BE2C (cell line): ENCODE results near the gene TRAPPC6A.
A peak's percentile ranks its signal among the peaks of the same experiment; 100 is the strongest.

Source experiments
- DNase-seq: peaks from one replicate; pipeline ENCODE4 v3.0.0-alpha.2; 2020
- H3K27me3 ChIP-seq: fragments of 250-450 bp; sonication (Bioruptor Pico); 2 replicates; pipeline ENCODE4 v1.5.1; 2020; ENCODE audit warnings: mild to moderate bottlenecking
- H3K36me3 ChIP-seq: fragments of 250-450 bp; sonication (Bioruptor Pico); 2 replicates; pipeline ENCODE4 v1.5.1; 2020; ENCODE audit warnings: mild to moderate bottlenecking
- H3K4me1 ChIP-seq: fragments of 250-450 bp; sonication (Bioruptor Pico); 2 replicates; pipeline ENCODE4 v1.5.1; 2020
- H3K4me3 ChIP-seq: 2 replicates; pipeline ENCODE4 v1.5.1; 2011; ENCODE audit warnings: low read depth, low read length
- H3K9me3 ChIP-seq: fragments of 250-450 bp; sonication (Bioruptor Pico); 2 replicates; pipeline ENCODE4 v1.5.1; 2020
- CTCF ChIP-seq: IDR thresholded peaks from 2 replicates; pipeline ENCODE4 v1.5.1; 2012; ENCODE audit warnings: mild to moderate bottlenecking, low read depth, low read length

The TRAPPC6A gene

DNA sequence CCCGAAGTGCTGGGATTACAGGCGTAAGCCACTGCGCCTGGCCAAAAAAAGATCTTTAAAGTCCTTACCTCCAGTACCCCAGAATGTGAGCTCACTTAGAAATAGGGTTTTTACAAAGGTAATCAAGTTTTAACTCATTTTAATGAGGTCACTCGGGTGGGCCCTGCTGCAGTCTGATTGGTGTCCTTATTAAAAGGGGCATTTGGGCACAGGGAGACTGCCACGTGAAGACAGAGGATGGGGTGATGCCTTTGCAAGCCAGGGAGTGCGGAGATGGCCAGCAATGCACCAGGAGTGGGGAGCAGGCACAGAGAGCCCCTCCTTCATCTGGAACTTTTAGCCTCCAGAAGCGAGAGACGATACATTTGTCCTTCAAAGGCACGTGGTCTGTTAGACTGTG, 28.9 kb downstream of the TRAPPC6A start:
- H3K36me3 ChIP-seq, result peaks cover 26% of the 10 kb centered on the region
- no peak for DNase-seq
- TF ChIP-seq CTCF, result no peak
- no peak overlapping the region for H3K4me3 ChIP-seq
- H3K4me1 ChIP-seq, result peaks cover 4% of the 10 kb centered on the region
- H3K27me3 ChIP-seq, result peaks cover 13% of the 10 kb centered on the region
- peaks cover 7% of the 10 kb centered on the region; the same call in 1 of the 2 replicates for H3K9me3 ChIP-seq

- peak; percentile 12 for DNase-seq
- Histone ChIP-seq H3K27me3 (peaks cover 9% of the 10 kb centered on the region), H3K4me1 (peaks cover 4% of the 10 kb centered on the region; the same call in 1 of the 2 replicates), H3K4me3 (no peak overlapping the region), H3K9me3 (peaks cover 5% of the 10 kb centered on the region; the same call in 1 of the 2 replicates), H3K36me3 (peaks cover 31% of the 10 kb centered on the region)
- no peak for TF ChIP-seq CTCF
Measured at GRCh38 chr19:45147835-45148676, 30.0 kb downstream of the TRAPPC6A start.

DNA sequence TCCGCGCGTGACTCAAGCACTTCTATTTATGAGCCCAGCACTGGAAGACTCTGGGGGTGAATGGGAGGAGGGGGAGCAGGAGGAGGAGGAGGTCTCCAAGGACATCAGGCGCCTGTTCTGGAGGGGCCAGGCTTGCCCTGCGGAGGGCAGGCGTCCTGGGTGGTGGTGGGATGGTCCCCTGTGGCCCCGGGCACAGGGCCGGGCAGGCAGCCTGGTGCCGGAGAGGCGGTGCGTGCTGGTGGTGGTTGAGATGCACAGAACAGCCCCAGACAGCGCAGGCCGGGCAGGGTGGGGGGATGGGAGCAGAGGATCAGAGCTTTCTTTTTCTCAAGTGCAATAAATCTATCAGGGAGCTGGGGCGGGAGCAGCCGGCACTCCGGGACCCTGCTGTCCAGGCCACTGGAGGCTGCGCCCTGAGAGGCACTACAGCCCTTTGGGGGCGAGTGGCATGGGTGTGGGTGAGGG, 31.3 kb downstream of the TRAPPC6A start:
- H3K4me1 ChIP-seq, result peaks cover 4% of the 10 kb centered on the region; the same call in 1 of the 2 replicates
- H3K9me3 ChIP-seq, result no peaks in the 10 kb centered on the region
- peak; percentile 16 for DNase-seq
- no peaks in the 10 kb centered on the region for H3K27me3 ChIP-seq
- TF ChIP-seq CTCF, result no peak
- H3K4me3 ChIP-seq, result no peak overlapping the region
- peaks cover 39% of the 10 kb centered on the region for H3K36me3 ChIP-seq

- no peak overlapping the region for H3K4me3 ChIP-seq
- peaks cover 44% of the 10 kb centered on the region for H3K36me3 ChIP-seq
- DNase-seq, result no peak
- H3K9me3 ChIP-seq, result no peaks in the 10 kb centered on the region
- H3K4me1 ChIP-seq, result peaks cover 4% of the 10 kb centered on the region; the same call in 1 of the 2 replicates
- TF ChIP-seq CTCF, result no peak
- no peaks in the 10 kb centered on the region for H3K27me3 ChIP-seq
Measured at GRCh38 chr19:45146251-45146650, 31.8 kb downstream of the TRAPPC6A start.

DNA sequence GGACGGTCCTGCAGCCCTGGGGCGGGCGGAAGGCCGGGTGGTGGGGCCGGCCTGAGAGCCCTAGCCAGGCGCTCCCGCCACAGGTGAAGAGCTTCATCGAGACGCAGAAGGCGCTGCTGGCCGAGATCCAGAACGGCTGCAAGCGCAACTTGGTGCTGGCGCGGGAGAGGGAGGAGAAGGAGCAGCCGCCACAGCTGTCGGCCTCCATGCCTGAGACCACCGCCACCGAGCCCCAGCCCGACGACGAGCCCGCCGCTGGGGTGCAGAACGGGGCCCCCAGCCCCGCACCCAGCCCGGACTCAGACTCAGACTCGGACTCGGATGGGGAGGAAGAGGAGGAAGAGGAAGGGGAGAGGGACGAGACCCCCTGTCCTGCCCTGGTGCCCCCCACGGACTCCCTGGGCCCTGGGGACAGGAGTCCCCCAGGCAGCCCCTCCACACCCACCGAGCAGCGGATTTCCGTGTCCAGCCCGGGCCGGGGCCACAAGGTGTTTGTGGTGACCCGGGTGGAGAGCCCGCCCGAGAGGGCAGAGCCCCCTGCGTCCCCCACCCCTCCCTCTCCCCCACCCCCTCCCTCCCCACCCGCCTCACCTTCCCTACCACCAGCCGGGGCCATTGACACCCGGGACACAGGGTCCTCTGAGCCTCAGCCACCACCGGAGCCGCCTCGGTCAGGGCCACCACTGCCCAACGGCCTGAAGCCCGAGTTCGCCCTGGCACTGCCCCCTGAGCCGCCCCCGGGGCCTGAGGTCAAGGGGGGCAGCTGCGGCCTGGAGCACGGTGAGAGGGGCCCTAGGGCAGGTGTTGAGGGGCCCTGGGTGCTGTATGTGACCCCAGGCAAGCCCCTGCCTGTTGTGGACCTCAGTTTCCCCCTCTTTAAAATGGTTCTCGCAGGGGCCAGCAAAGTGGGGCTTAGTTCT, 32.5 kb downstream of the TRAPPC6A start:
- DNase-seq, result no peak
- Histone ChIP-seq H3K36me3 (peaks cover 49% of the 10 kb centered on the region), H3K27me3 (no peaks in the 10 kb centered on the region), H3K9me3 (no peaks in the 10 kb centered on the region), H3K4me1 (peaks cover under 1% of the 10 kb centered on the region; the same call in 1 of the 2 replicates), H3K4me3 (no peak overlapping the region)
- TF ChIP-seq CTCF, result no peak
